ENCODE measurements around the gene WWOX. TPM values are rescaled to one million over a fixed set of nuclear protein-coding genes. Genes with fewer than 3 reads are reported as not detected.

The WWOX gene
- total RNA-seq, 1 experiment from 2014 or later, result 5.3 TPM

DNA sequence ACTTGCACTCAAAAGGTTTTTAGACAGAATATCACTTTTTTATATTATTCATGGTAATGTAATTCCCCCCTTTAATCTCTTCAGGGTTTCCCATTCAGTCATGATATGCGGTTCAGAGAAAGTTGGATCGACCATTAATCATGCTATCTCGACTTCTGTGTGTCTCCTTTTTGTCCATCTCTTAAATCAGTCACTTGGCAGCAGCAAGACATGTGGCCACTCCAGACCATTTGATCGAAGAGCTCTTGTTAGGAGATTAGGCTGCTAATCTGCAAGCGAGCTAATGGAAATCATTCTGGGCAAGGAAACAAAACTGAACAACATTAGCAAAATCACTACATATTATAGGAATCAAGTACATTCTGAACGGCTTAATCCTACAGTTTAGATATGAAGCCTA, 449.9 kb downstream of the WWOX start:
- in situ Hi-C loops (cut with HindIII; ENCODE audit: low pct_unique_long_range_greater_than_20kb, low sequenced_read_pairs), result no loop called here
- no peak for DNase-seq (ENCODE audit: low read depth, low spot score)

DNA sequence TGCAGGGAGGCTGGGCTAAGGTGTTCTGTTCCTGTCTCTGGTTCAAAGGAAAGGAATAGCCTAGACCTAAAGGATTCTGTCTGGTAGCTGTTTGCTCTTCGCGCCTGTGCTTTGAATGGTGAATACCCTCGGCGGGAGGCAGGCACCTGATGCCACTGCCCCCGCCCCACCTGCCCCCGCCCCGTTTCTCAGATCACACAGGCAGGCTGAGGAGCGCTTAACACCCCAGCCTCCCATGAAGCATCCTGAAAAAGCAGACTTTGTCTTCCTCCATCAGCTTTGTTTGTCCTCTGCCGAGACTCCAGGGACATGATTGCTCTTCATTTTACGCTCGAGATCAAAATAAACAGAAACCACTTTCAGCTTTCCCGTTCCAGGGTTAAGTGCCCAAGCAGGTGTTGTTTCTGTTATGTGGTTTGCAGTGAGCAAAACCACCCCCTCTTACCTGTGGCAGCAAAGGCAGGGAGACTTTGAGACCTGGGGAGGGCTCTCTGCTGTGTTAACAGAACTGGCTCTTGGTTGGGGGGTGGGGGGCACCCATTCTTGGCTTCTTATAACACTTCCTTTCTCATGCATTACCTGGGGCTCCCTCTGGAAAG, 452.1 kb downstream of the WWOX start:
- no peak for DNase-seq (ENCODE audit: low read depth, low spot score)
- in situ Hi-C loops (cut with HindIII; ENCODE audit: low pct_unique_long_range_greater_than_20kb, low sequenced_read_pairs), result no loop called here

DNA sequence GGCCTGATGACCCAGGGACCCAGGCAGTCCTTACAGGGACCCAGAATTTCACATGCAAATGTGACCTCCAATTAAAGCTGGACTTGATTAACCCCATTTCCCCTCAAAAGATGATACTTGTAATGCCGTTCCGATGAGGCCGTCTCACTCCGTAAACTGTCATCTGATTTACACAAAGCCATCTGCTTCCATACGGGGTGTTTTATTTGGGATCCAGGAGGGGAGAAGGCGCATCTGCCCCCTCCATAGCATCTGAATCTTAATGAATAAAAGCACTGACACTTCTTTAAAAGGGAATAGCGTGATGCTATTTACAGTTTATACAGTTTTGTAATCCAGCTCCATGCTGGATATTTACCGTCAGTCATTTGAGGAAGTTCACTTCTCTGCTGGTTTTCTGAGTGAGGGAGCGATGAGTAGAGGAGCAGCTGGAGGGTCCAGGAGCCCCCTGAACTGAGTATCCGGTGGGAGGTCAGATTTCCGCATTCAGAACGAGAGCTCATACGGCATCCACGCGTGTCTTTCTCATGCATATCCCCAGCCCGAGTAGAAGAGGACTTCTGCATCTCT, 452.7 kb downstream of the WWOX start:
- no peak for DNase-seq (ENCODE audit: low read depth, low spot score)
- in situ Hi-C loops (cut with HindIII; ENCODE audit: low pct_unique_long_range_greater_than_20kb, low sequenced_read_pairs), result no loop called here

DNA sequence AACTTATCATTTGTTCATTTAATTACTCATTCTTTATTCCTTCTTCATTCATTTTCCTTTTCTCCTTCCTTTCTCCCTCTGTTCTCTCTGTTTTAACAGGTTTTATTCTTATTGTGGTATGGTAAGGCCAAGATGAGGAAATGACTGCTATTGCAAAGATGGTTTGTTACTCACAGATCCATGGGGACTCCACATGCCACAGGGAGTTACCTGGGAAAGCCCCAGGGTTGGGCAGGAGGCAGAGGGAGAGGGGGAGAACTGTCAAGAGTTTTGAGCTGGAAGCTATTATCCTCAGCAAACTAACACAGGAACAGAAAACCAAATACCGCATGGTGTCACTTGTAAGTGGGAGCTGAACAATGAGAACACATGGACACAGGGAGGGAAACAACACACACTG, 453.3 kb downstream of the WWOX start:
- DNase-seq (ENCODE audit: low read depth, low spot score), result no peak
- in situ Hi-C loops (cut with HindIII; ENCODE audit: low pct_unique_long_range_greater_than_20kb, low sequenced_read_pairs), result no loop called here

DNA sequence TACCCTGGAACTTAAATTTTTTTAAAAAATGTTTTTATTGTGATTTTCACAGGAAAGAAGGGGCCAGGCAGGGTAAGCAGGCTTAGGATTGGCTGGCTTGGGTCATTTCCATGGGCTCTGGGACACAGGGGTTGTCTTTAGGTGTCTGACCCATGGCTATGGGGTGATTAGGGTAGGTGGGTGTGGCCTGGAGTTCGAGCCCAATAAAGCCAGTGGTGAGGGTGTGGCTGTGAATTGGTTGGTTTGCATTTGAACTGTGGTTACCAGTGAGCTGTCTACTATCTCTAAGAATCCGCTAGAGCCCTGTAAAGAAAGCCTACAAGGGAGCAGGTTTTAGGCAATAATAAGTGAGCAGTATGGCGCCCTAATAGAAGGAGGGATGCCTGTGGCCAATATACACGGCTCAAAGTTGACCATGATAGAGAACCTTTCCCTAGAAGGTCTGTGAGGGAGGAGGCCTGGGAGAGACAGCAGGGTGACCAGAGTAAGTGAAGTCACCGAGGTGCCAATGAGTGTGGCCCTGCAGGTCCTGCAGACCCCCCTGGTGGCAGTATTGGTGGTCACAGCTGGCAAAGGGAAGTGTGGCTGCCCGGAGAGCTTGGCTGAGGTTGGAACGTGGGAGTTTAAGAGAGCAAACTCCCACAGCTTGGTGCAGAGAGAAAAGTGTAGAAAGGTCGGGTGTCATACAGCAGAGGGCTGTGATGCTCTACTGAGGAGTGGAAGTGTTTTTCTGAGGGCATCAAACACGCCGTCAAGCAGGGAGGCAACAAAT, 454.0 kb downstream of the WWOX start:
- no peak for DNase-seq (ENCODE audit: low read depth, low spot score)
- in situ Hi-C loops (cut with HindIII; ENCODE audit: low pct_unique_long_range_greater_than_20kb, low sequenced_read_pairs), result no loop called here

DNA sequence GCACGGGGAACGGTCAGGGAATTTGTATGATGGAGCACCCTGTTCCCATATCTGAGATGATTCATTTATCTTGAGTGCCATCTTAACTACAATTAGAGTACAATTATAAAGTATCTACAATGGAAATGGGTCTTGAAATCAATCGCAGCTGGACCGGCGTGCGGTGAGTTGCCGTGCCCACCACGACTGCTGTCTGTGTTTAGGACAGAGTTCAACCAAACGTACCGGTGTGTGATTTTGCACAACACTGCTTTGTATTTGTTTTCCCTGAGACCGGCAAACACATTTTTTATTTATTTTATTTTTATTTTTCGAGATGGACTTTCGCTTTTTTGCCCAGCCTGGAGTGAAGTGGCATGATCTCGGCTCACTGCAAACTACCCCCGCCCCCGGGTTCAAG, 457.0 kb downstream of the WWOX start:
- no peak for DNase-seq (ENCODE audit: low read depth, low spot score)
- in situ Hi-C loops (cut with HindIII; ENCODE audit: low pct_unique_long_range_greater_than_20kb, low sequenced_read_pairs), result no loop called here

DNA sequence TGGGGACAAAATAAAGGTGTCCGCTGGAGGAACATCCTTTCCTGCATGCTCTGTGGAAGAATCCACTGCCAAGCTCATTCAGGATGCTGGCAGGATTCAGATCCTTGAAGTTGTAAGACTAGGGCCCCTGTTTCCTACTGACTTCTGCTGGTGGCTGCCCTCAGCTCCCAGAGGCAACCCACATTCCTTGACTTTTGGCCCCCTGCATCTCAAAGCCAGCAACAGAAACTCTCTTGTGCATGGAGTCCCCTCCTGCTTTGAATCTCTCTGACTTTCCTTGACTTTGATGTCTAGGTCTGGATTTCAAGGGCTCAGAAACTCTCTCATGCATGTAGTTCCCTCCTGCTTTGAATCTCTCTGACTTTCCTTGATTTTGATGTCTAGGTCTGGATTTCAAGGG, 461.5 kb downstream of the WWOX start:
- DNase-seq (ENCODE audit: low read depth, low spot score), result no peak
- in situ Hi-C loops (cut with HindIII; ENCODE audit: low pct_unique_long_range_greater_than_20kb, low sequenced_read_pairs), result no loop called here

DNA sequence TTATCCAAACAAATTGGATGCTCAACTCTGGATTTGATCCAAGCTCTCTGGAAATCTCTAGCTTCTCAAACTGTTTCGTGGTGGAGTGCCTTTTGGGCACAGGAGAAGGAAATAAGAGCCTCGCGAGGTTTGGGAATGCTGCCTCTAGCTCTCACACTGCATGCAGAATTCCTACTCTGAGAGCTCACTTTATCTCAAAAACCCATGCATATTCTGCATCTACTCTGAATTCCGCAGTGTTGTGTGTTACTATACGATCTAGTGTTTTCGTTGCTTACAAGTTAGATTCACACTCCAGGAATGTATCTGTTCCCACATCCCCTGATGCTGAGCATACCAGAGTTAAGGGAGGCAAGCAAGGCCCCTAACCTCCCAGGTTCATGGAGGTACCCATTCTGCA, 462.7 kb downstream of the WWOX start:
- no peak for DNase-seq (ENCODE audit: low read depth, low spot score)
- in situ Hi-C loops (cut with HindIII; ENCODE audit: low pct_unique_long_range_greater_than_20kb, low sequenced_read_pairs), result no loop called here

DNA sequence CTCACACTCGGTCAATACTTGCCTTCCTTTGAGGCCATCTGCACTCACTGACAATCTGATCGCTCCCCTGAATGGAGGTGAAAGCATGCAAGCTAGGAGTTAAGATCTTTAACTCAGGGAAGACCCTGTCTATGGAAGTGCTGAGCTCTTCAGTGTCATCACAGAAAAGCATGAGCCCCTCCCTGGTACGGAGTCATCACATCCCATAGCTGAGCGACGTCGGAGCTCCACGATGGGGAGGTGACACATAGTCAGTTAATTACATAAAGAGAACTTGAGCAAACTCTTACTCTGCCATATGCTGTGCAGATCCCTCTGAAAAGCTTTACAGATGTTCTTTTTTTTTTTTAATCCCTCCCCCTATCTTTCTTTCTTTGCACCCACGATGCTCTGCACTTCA, 463.2 kb downstream of the WWOX start:
- in situ Hi-C loops (cut with HindIII; ENCODE audit: low pct_unique_long_range_greater_than_20kb, low sequenced_read_pairs), result no loop called here
- no peak for DNase-seq (ENCODE audit: low read depth, low spot score)

DNA sequence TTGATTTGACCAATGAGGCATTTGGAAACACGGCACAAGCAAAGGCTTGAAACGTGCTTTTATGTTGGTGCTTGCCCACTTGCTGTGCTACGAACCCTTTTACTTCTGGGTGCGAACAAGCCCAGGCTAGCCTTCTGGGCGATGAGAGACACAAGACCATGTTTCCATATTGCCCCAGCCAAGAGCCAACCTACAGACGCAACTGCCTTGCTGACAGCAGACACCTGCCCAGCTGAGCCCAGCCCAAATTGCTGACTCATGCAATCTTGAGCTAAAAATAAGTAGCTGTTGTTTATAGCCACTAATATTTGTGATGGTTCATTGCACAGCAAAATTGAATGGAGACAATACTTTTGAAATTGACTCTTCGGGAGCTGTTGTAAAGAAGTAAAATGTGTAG, 464.5 kb downstream of the WWOX start:
- no peak for DNase-seq (ENCODE audit: low read depth, low spot score)
- in situ Hi-C loops (cut with HindIII; ENCODE audit: low pct_unique_long_range_greater_than_20kb, low sequenced_read_pairs), result no loop called here

DNA sequence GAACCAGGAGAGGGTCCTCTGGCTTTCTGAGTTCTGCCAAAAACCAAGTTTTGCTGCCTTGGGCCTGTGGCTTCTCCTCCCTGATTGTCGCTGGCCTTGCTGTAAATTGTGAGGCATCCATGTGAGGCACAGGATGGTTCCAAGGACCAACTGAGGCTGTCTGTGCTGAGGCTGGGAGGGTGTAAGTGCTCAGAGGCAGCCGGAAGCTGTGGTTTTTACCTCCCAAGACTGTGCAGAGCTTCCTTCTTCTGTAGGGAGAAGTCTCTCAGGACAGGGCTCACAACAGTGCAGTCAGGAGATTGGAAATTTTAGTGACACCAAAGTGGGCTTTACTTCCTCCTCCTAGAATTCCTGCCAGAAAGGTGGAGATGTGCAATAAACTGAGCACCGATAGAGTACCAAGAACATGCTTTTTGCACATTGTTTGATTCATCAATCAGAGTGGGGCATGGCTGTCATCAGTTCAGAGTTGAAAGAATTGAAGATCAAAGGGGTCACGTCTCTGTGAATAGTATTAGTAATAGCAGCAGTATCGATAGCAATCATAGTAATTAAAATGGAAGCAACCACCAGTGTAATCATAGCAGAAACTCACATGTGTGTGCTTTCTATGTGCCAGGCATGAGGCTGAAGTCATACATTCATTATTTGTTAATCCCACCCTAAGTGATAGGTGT, 467.1 kb downstream of the WWOX start:
- in situ Hi-C loops (cut with HindIII; ENCODE audit: low pct_unique_long_range_greater_than_20kb, low sequenced_read_pairs), result no loop called here

DNA sequence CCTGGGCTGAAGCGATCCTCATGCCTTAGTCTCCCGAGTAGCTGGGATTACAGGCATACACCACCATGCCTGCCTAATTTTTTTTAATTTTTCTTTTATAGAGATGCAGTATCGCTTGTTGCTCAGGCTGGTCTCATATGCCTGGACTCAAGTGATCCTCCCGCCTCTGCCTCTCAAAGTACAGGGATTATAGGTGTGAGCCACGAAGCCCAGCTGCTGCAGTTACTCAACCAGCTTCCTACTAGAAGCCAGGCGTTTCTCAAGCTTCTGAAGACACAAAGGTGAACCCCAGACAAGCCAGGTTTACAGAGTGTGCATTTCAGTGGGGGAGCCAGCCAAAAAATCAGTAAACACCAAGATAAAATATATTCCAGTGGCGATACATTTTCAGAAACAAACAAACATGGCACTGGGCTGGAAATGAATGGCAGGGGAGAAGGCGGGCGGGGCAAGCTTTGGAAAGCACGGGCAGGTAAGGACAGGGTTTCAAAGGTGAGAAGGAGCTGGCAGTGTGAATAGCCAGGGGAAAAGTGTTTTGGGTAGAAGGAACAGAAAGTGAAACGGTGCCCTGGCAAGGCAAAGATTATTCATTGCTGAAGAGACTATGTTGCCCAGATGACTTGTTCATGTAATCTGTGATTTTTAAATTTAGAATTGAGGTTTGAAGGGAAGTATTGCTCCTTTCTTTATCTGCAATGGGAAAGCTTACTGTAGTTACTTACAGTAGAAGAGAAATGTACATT, 471.1 kb downstream of the WWOX start:
- DNase-seq (ENCODE audit: low read depth, low spot score), result no peak
- in situ Hi-C loops (cut with HindIII; ENCODE audit: low pct_unique_long_range_greater_than_20kb, low sequenced_read_pairs), result no loop called here

More for the DNA sequence above, 467.1 kb downstream of the WWOX start:
- DNase-seq (ENCODE audit: low read depth, low spot score), result no peak

DNA sequence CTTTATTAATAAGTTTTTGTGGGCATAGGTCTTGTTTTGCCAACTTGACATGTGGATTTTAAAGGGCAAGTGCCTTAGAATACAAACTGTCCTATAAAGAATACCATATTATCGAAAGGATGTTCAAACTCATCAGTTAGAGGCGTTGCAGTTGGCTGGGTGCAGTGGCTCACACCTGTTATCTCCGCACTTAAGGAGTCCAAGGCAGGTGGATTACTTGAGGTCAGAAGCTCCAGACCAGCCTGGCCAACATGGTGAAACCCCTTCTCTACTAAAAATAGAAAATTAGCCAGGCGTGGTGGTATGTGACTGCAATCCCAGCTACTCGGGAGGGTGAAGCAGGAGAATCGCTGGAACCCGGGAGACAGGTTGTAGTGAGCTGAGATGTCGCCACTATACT, 472.0 kb downstream of the WWOX start:
- DNase-seq (ENCODE audit: low read depth, low spot score), result no peak
- in situ Hi-C loops (cut with HindIII; ENCODE audit: low pct_unique_long_range_greater_than_20kb, low sequenced_read_pairs), result no loop called here

DNA sequence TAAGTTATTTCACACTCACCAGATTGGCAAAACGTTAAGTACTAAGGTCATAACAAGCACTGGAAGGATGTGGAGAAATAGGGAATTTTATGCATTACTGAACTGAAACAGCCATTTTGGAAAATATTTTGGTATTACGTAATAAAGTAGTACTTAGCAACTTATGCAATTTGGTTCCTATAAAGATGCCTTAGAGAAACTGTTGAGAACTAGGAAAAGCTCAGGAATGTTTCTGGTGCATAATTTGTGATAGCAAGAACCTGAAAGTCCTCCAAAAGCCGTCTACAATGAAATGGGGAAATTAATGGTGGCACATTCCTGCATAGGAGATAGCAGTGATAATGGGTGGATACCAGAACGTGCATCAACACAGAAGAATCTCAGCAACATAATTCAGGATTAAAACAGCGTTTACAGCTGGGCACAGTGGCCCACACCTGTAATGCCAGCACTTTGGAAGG, 472.5 kb downstream of the WWOX start:
- in situ Hi-C loops (cut with HindIII; ENCODE audit: low pct_unique_long_range_greater_than_20kb, low sequenced_read_pairs), result no loop called here
- no peak for DNase-seq (ENCODE audit: low read depth, low spot score)

DNA sequence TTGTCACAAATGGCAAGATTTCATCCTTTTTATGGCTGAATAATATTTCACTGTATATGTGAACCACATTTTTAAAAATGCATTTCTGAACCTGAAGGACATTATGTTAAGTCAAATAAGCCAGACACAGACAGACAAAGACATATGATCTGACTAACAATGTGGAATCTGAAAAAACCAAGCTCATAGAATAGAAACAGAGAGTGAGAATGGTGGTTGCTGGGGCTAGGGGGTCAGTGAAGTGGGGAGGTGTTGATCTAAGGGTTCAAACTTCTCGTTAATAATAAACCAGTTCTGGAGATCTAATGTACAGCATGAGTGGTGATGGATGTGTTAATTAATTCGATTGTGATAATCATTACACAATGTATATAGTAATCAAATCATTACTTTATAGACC, 475.1 kb downstream of the WWOX start:
- in situ Hi-C loops (cut with HindIII; ENCODE audit: low pct_unique_long_range_greater_than_20kb, low sequenced_read_pairs), result no loop called here
- DNase-seq (ENCODE audit: low read depth, low spot score), result no peak

DNA sequence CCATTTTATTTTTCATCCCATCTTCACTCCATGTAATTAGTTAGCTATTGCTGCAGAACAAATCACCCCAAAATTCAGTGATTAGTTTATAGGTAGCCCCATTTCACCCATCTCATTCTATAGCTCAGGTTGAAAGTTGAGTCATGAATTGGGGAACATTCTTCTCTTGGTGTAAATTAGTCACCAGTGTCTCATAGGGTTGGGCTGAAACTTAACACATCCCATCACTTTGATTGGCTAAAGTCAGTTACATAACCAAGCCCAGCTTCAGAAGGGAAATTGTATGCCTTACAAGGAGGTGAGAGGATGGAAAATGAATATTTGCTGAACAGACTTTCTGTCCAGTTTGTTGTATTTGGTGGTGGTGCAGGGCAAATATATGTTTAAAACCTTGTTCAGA, 477.5 kb downstream of the WWOX start:
- DNase-seq (ENCODE audit: low read depth, low spot score), result no peak
- in situ Hi-C loops (cut with HindIII; ENCODE audit: low pct_unique_long_range_greater_than_20kb, low sequenced_read_pairs), result no loop called here

DNA sequence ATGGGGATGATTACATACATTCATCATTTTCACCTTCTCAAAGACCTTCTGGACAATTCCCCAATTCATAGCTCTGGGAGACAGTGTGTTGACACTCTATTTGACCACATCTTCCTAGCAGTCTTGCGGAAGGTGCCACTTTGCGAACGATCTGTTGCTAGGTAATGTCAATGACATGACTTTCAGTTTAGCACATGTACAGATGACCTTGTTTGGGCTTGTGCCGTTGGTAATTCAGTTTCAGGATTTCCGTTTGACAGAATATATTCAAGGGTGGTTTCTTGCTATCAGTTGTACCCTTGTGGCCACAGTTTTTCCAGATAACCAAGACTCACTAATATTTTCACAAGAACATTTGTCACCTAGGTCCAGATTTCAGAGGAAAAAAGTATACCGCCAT, 478.2 kb downstream of the WWOX start:
- in situ Hi-C loops (cut with HindIII; ENCODE audit: low pct_unique_long_range_greater_than_20kb, low sequenced_read_pairs), result no loop called here
- no peak for DNase-seq (ENCODE audit: low read depth, low spot score)

DNA sequence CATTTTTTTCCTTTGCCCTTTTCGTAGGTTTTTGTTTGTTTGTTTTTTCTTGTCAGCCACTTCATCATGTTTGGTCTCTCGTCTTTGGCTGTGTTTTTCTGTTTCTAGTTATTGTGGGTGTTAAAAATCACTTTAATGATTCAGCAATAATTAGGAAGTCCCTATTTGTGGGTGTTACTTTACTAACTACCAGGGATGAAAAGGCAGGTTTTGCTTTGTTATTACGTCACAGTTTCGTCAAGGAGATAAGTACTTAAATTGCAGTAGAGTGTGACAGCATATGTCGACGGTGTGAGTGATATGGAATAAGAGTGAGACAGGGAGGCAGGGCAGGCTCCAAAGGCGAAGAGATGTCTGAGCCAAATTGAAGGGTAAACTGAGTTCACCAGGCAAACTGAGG, 479.6 kb downstream of the WWOX start:
- in situ Hi-C loops (cut with HindIII; ENCODE audit: low pct_unique_long_range_greater_than_20kb, low sequenced_read_pairs), result no loop called here
- DNase-seq (ENCODE audit: low read depth, low spot score), result no peak
